C4-2B (cell line): Measurements from ENCODE around the gene INHBE.

Source experiments
- ZFX ChIP-seq: fragments of 450-650 bp; IDR thresholded peaks from 2 replicates; pipeline ENCODE4 v1.6.1; 2017
- TF ChIP-seq, protein P1 (sequence below): fragments of 450-650 bp; conservative IDR thresholded peaks from 2 replicates; pipeline ENCODE4 v1.5.1; 2017; ENCODE audit warnings: mild to moderate bottlenecking

GRCh38 chr12:57451233-57451778, 3.8 kb upstream of the INHBE start:
- TF ChIP-seq, protein P1, sequence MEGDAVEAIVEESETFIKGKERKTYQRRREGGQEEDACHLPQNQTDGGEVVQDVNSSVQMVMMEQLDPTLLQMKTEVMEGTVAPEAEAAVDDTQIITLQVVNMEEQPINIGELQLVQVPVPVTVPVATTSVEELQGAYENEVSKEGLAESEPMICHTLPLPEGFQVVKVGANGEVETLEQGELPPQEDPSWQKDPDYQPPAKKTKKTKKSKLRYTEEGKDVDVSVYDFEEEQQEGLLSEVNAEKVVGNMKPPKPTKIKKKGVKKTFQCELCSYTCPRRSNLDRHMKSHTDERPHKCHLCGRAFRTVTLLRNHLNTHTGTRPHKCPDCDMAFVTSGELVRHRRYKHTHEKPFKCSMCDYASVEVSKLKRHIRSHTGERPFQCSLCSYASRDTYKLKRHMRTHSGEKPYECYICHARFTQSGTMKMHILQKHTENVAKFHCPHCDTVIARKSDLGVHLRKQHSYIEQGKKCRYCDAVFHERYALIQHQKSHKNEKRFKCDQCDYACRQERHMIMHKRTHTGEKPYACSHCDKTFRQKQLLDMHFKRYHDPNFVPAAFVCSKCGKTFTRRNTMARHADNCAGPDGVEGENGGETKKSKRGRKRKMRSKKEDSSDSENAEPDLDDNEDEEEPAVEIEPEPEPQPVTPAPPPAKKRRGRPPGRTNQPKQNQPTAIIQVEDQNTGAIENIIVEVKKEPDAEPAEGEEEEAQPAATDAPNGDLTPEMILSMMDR = no peak
- no peak for TF ChIP-seq ZFX
